ENCODE results near the gene CPTP.

CPTP gene

GRCh38 chr1:1374929-1375662 lies 50.5 kb downstream of the CPTP start, which contains the start of gene AURKAIP1:
AURKAIP1 (minus strand) TSS chr1:1375207; CDS start chr1:1374756, 451 bp downstream.
- TF ChIP-seq CTCF (IDR thresholded peaks at IDR 0.05), result no peak; the same call in 1 of the 2 replicates

- TF ChIP-seq CTCF (IDR thresholded peaks at IDR 0.05), result no peak
These were observed 52.1 kb downstream of the CPTP start for GRCh38 chr1:1376551-1377226.

- TF ChIP-seq CTCF (IDR thresholded peaks at IDR 0.05), result no peak
These were observed 53.1 kb downstream of the CPTP start for GRCh38 chr1:1377540-1378205.
